Astrocyte (in vitro differentiated cells and primary cell): ENCODE results near the gene CALCOCO2. TPM values are rescaled to one million over a fixed set of nuclear protein-coding genes. Genes with fewer than 3 reads are reported as not detected.
A peak's percentile ranks its signal among the peaks of the same experiment; 100 is the strongest.

ENCODE experiments used
- DNase-seq: peaks from one replicate; pipeline ENCODE4 v3.0.0-alpha.2; 2010; ENCODE audit warnings: low read depth
- FAIRE-seq: peaks from 2 replicates; lab custom pipeline; 2011; peaks lifted over from hg19 to GRCh38; lab: Jason Lieb, UNC
- H2AFZ ChIP-seq: 2 replicates; pipeline ENCODE4 v1.6.0; 2012; ENCODE audit warnings: low read depth, low read length, inconsistent platforms
- H3K27ac ChIP-seq: 2 replicates; pipeline ENCODE4 v1.5.1; 2011; ENCODE audit warnings: low read depth, low read length, inconsistent platforms
- H3K27me3 ChIP-seq: 2 replicates; pipeline ENCODE4 v1.6.0; 2011; ENCODE audit warnings: low read length, inconsistent platforms; ENCODE audit not compliant: insufficient read depth
- H3K36me3 ChIP-seq: 2 replicates; pipeline ENCODE4 v1.5.1; 2011; ENCODE audit warnings: low read length, inconsistent platforms; ENCODE audit not compliant: insufficient read depth
- H3K4me1 ChIP-seq: 2 replicates; pipeline ENCODE4 v1.5.1; 2011; ENCODE audit warnings: low read length, inconsistent platforms; ENCODE audit not compliant: insufficient read depth
- H3K4me2 ChIP-seq: 2 replicates; pipeline ENCODE4 v1.6.0; 2012; ENCODE audit warnings: low read length, inconsistent platforms
- H3K4me3 ChIP-seq: 2 replicates; pipeline ENCODE4 v1.5.1; 2011; ENCODE audit warnings: low read depth, mild to moderate bottlenecking, low read length, inconsistent platforms; ENCODE audit not compliant: insufficient read depth
- H3K79me2 ChIP-seq: 2 replicates; pipeline ENCODE4 v1.6.0; 2012; ENCODE audit warnings: mild to moderate bottlenecking, low read length, inconsistent platforms; ENCODE audit not compliant: insufficient read depth
- H3K9ac ChIP-seq: 2 replicates; pipeline ENCODE4 v1.6.0; 2012; ENCODE audit warnings: mild to moderate bottlenecking, low read length, inconsistent platforms
- H3K9me3 ChIP-seq: 2 replicates; pipeline ENCODE4 v1.5.1; 2012; ENCODE audit warnings: low read depth, mild to moderate bottlenecking, low read length, inconsistent platforms; ENCODE audit not compliant: insufficient read depth
- H4K20me1 ChIP-seq: 2 replicates; pipeline ENCODE4 v1.6.0; 2012; ENCODE audit warnings: low read length, inconsistent platforms; ENCODE audit not compliant: insufficient read depth
- H3K27ac Mint-ChIP-seq: one replicate; pipeline ENCODE4 v1.8.0; 2021; ENCODE audit warnings: mild to moderate bottlenecking, mixed read lengths; ENCODE audit not compliant: unreplicated experiment
- H3K27me3 Mint-ChIP-seq: one replicate; pipeline ENCODE4 v1.8.0; 2021; ENCODE audit warnings: low read depth, mixed read lengths; ENCODE audit not compliant: unreplicated experiment
- H3K36me3 Mint-ChIP-seq: one replicate; pipeline ENCODE4 v1.8.0; 2021; ENCODE audit warnings: low read depth, mixed read lengths; ENCODE audit not compliant: unreplicated experiment
- H3K4me1 Mint-ChIP-seq: one replicate; pipeline ENCODE4 v1.8.0; 2021; ENCODE audit warnings: low read depth, mixed read lengths; ENCODE audit not compliant: unreplicated experiment
- H3K4me3 Mint-ChIP-seq: one replicate; pipeline ENCODE4 v1.8.0; 2021; ENCODE audit warnings: mild to moderate bottlenecking, moderate library complexity, mixed read lengths; ENCODE audit not compliant: unreplicated experiment
- H3K9me3 Mint-ChIP-seq: one replicate; pipeline ENCODE4 v1.8.0; 2021; ENCODE audit warnings: mild to moderate bottlenecking, mixed read lengths; ENCODE audit not compliant: unreplicated experiment
- EZH2 ChIP-seq: IDR thresholded peaks from 2 replicates; pipeline ENCODE4 v1.6.1; 2012; ENCODE audit warnings: mild to moderate bottlenecking, low read length, inconsistent platforms; ENCODE audit not compliant: insufficient read depth
- total RNA-seq: library from RNA; stranded (reverse); gene quantifications from 2 replicates; pipeline ENCODE4 v1.2.1, GENCODE V29; 2021
- TF ChIP-seq, protein P1 (sequence below): IDR thresholded peaks from 2 replicates; pipeline ENCODE4 v1.5.1; 2011; ENCODE audit warnings: low read depth, mild to moderate bottlenecking, inconsistent platforms, low read length, moderate library complexity; ENCODE audit not compliant: insufficient read depth

The CALCOCO2 gene
- total RNA-seq, 1 donor from 2014 or later: 73.8 TPM

DNA sequence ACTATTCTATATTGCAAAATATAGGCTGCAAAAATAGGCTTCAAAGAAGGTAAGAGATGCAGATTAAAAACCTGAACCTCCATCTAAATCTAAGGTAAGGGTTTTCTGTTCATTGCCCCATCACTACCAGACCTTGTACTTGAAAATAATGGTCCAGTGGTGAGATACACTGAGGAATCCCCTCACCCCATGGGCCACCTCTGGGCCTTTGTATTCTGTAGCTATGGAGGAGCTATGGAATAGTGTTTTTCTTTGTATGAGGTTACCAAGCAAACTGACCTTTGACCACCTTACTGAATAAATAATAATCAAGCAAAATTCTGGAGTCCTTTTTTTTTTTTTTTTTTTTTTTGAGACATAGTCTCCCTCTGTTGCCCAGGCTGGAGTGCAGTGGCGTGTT, 72.6 kb downstream of the CALCOCO2 start:
- Mint-ChIP-seq H3K9me3 (no peaks in the 10 kb centered on the region), H3K4me3 (no peak overlapping the region), H3K27me3 (no peaks in the 10 kb centered on the region), H3K27ac (no peak overlapping the region), H3K36me3 (peaks cover 2% of the 10 kb centered on the region), H3K4me1 (peaks cover 3% of the 10 kb centered on the region)
- no peaks in the 10 kb centered on the region for H3K36me3 ChIP-seq
- peaks cover 3% of the 10 kb centered on the region for H3K4me1 ChIP-seq
- no peak overlapping the region for H3K4me3 ChIP-seq
- H3K27me3 ChIP-seq: no peaks in the 10 kb centered on the region
- H3K9ac ChIP-seq: no peak overlapping the region
- DNase-seq (no peak), FAIRE-seq (no peak)
- H4K20me1 ChIP-seq: no peaks in the 10 kb centered on the region
- no peak overlapping the region for H3K27ac ChIP-seq
- H3K79me2 ChIP-seq: peaks cover 6% of the 10 kb centered on the region
- H3K4me2 ChIP-seq: no peak overlapping the region
- no peaks in the 10 kb centered on the region for H3K9me3 ChIP-seq
- TF ChIP-seq, protein P1, sequence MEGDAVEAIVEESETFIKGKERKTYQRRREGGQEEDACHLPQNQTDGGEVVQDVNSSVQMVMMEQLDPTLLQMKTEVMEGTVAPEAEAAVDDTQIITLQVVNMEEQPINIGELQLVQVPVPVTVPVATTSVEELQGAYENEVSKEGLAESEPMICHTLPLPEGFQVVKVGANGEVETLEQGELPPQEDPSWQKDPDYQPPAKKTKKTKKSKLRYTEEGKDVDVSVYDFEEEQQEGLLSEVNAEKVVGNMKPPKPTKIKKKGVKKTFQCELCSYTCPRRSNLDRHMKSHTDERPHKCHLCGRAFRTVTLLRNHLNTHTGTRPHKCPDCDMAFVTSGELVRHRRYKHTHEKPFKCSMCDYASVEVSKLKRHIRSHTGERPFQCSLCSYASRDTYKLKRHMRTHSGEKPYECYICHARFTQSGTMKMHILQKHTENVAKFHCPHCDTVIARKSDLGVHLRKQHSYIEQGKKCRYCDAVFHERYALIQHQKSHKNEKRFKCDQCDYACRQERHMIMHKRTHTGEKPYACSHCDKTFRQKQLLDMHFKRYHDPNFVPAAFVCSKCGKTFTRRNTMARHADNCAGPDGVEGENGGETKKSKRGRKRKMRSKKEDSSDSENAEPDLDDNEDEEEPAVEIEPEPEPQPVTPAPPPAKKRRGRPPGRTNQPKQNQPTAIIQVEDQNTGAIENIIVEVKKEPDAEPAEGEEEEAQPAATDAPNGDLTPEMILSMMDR: no peak
- no peak for TF ChIP-seq EZH2
- no peak overlapping the region for H2AFZ ChIP-seq

DNA sequence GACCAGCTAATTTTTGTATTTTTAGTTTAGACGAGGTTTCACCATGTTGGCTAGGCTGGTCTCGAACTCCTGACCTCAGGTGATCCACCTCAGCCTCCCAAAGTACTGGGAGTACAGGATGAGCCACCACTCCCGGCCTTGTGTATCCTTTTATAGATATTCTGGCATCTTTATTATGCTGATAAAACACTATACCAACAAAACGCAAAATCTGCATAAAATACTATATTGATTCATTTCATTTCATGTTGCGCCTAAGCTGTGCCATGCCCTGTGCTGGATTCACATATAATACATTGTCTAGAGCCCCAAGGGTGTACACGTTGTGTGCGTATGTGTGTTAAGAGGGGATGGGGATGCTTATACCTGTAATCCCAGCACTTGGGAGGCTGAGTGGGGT, 73.6 kb downstream of the CALCOCO2 start:
- Mint-ChIP-seq H3K27me3 (no peaks in the 10 kb centered on the region), H3K4me1 (peaks cover 3% of the 10 kb centered on the region), H3K4me3 (no peak overlapping the region), H3K36me3 (peaks cover 2% of the 10 kb centered on the region), H3K9me3 (no peaks in the 10 kb centered on the region), H3K27ac (no peak overlapping the region)
- peaks cover 10% of the 10 kb centered on the region for H3K79me2 ChIP-seq
- H3K9ac ChIP-seq: no peak overlapping the region
- no peak overlapping the region for H3K4me3 ChIP-seq
- no peak overlapping the region for H2AFZ ChIP-seq
- no peak overlapping the region for H3K4me2 ChIP-seq
- H3K27me3 ChIP-seq: no peaks in the 10 kb centered on the region
- no peak for FAIRE-seq
- no peak for TF ChIP-seq EZH2
- TF ChIP-seq, protein P1: no peak
- H3K4me1 ChIP-seq: peaks cover 3% of the 10 kb centered on the region
- H3K27ac ChIP-seq: no peak overlapping the region
- no peaks in the 10 kb centered on the region for H3K36me3 ChIP-seq
- H3K9me3 ChIP-seq: no peaks in the 10 kb centered on the region
- H4K20me1 ChIP-seq: peaks cover 4% of the 10 kb centered on the region
- no peak for DNase-seq

DNA sequence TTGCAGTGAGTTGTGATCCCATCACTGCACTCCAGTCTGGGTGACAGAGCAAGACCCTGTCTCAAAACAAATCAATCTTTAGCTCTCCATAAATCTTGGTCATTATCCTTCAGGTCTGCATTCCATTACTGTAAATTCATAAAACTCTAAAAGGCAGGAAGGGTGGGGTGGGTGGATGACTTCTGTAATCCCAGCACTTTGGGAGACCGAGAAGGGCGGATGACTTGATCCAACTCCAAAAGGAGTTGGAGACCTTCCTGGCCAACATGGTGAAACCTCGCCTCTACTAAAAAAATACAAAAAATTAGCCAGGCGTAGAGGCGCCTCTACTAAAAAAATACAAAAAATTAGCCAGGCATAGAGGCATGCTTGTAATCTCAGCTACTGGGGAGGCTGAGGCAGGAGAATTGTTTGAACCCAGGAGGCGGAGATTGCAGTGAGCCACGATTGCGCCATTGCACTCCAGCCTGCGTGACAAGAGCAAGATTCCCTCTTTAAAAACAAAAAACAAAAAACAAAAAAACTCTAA, 75.2 kb downstream of the CALCOCO2 start:
- FAIRE-seq (no peak), DNase-seq (no peak)
- Mint-ChIP-seq H3K9me3 (no peaks in the 10 kb centered on the region), H3K4me1 (peaks cover 16% of the 10 kb centered on the region), H3K4me3 (peak overlapping the region; percentile 46), H3K27ac (no peak overlapping the region), H3K27me3 (no peaks in the 10 kb centered on the region), H3K36me3 (no peaks in the 10 kb centered on the region)
- no peak for TF ChIP-seq EZH2
- TF ChIP-seq, protein P1: no peak
- H3K4me1 ChIP-seq: peaks cover 19% of the 10 kb centered on the region
- no peak overlapping the region for H3K4me3 ChIP-seq
- H2AFZ ChIP-seq: no peak overlapping the region
- no peak overlapping the region for H3K4me2 ChIP-seq
- H3K79me2 ChIP-seq: peaks cover 26% of the 10 kb centered on the region
- peaks cover 20% of the 10 kb centered on the region for H4K20me1 ChIP-seq
- H3K27me3 ChIP-seq: no peaks in the 10 kb centered on the region
- H3K27ac ChIP-seq: no peak overlapping the region
- no peaks in the 10 kb centered on the region for H3K9me3 ChIP-seq
- H3K36me3 ChIP-seq: peaks cover 4% of the 10 kb centered on the region
- H3K9ac ChIP-seq: no peak overlapping the region
